Measurements from ENCODE around the gene NUP93. TPM values are rescaled to one million over a fixed set of nuclear protein-coding genes. Genes with fewer than 3 reads are reported as not detected.
A peak's percentile ranks its signal among the peaks of the same experiment; 100 is the strongest.

Gene NUP93
- total and polyA plus RNA-seq, 2 donors from 2014 or later: 34.8 to 48.8 TPM

- DNase-seq (no peak), FAIRE-seq (no peak)
- H3K9ac ChIP-seq (ENCODE audit: low read length in 3 of 3): no peak overlapping the region
- no peaks in the 10 kb centered on the region for H3K36me3 ChIP-seq (ENCODE audit: control insufficient read depth in 2 of 3, insufficient read depth in 3 of 3, low read length in 3 of 3)
- no peaks in the 10 kb centered on the region for H3K4me1 ChIP-seq (ENCODE audit: control insufficient read depth in 2 of 3, insufficient read depth in 2 of 3, low read depth in 1 of 3, low read length in 3 of 3)
- no peak overlapping the region for H3K4me3 ChIP-seq (ENCODE audit: low read length in 3 of 3)
- no peak overlapping the region for H3K27ac ChIP-seq (ENCODE audit: low read depth in 2 of 2, low read length in 2 of 2)
- TF ChIP-seq CTCF (IDR thresholded peaks at IDR 0.05; ENCODE audit: borderline replicate concordance, extremely low read depth, insufficient read depth): no peak
- intact Hi-C loops (cut with DNase I): loop anchor here (10.0 kb wide), 1 partner anchor 84 kb away; the partner anchor contains the start of gene MT2A
- H3K9me3 ChIP-seq (ENCODE audit: control insufficient read depth in 2 of 3, insufficient read depth in 1 of 3, low read length in 3 of 3): peaks cover 0 to 1% (median 0%) of the 10 kb centered on the region in 3 donors
- H3K27me3 ChIP-seq (ENCODE audit: control insufficient read depth, insufficient read depth, low read length): no peaks in the 10 kb centered on the region
Measured at GRCh38 chr16:56689171-56689570, 40.8 kb upstream of the NUP93 start.

GRCh38 chr16:56690420-56691122 is 39.4 kb upstream of the NUP93 start:
- intact Hi-C loops (cut with DNase I): no loop called here
- Histone ChIP-seq H3K9ac (ENCODE audit: low read length in 3 of 3) (no peak overlapping the region), H3K4me3 (ENCODE audit: low read length in 3 of 3) (no peak overlapping the region), H3K27ac (ENCODE audit: low read depth in 2 of 2, low read length in 2 of 2) (no peak overlapping the region), H3K4me1 (ENCODE audit: control insufficient read depth in 2 of 3, insufficient read depth in 2 of 3, low read depth in 1 of 3, low read length in 3 of 3) (no peaks in the 10 kb centered on the region), H3K9me3 (ENCODE audit: control insufficient read depth in 2 of 3, insufficient read depth in 1 of 3, low read length in 3 of 3) (peaks cover 0 to 1% (median 0%) of the 10 kb centered on the region in 3 donors), H3K36me3 (ENCODE audit: control insufficient read depth in 2 of 3, insufficient read depth in 3 of 3, low read length in 3 of 3) (no peaks in the 10 kb centered on the region), H3K27me3 (ENCODE audit: control insufficient read depth, insufficient read depth, low read length) (no peaks in the 10 kb centered on the region)
- TF ChIP-seq CTCF (IDR thresholded peaks at IDR 0.05; ENCODE audit: borderline replicate concordance, extremely low read depth, insufficient read depth): no peak
- FAIRE-seq (no peak), DNase-seq (no peak)

- Histone ChIP-seq H3K4me3 (ENCODE audit: low read length in 3 of 3) (no peak overlapping the region), H3K27ac (ENCODE audit: low read depth in 2 of 2, low read length in 2 of 2) (no peak overlapping the region), H3K27me3 (ENCODE audit: control insufficient read depth, insufficient read depth, low read length) (no peaks in the 10 kb centered on the region), H3K4me1 (ENCODE audit: control insufficient read depth in 2 of 3, insufficient read depth in 2 of 3, low read depth in 1 of 3, low read length in 3 of 3) (no peaks in the 10 kb centered on the region), H3K9ac (ENCODE audit: low read length in 3 of 3) (no peak overlapping the region), H3K36me3 (ENCODE audit: control insufficient read depth in 2 of 3, insufficient read depth in 3 of 3, low read length in 3 of 3) (no peaks in the 10 kb centered on the region), H3K9me3 (ENCODE audit: control insufficient read depth in 2 of 3, insufficient read depth in 1 of 3, low read length in 3 of 3) (peaks cover 0 to 1% (median 0%) of the 10 kb centered on the region in 3 donors)
- no peak for TF ChIP-seq CTCF (IDR thresholded peaks at IDR 0.05; ENCODE audit: borderline replicate concordance, extremely low read depth, insufficient read depth)
- intact Hi-C loops (cut with DNase I): no loop called here
- FAIRE-seq: no peak
- peak in 4 of 5 donors; percentile 32 to 72 (median 45) for DNase-seq
Measured at GRCh38 chr16:56691885-56692284, 38.0 kb upstream of the NUP93 start.
